ENCODE data around the gene STAT6. TPM values are rescaled to one million over a fixed set of nuclear protein-coding genes. Genes with fewer than 3 reads are reported as not detected.
A peak's percentile ranks its signal among the peaks of the same experiment; 100 is the strongest.

STAT6 gene
- total and polyA plus RNA-seq, 2 of the 8 experiments (the other 6 are each of a cell fraction or from before 2014, with no cell fraction given), result 32.9 to 38.7 TPM

DNA sequence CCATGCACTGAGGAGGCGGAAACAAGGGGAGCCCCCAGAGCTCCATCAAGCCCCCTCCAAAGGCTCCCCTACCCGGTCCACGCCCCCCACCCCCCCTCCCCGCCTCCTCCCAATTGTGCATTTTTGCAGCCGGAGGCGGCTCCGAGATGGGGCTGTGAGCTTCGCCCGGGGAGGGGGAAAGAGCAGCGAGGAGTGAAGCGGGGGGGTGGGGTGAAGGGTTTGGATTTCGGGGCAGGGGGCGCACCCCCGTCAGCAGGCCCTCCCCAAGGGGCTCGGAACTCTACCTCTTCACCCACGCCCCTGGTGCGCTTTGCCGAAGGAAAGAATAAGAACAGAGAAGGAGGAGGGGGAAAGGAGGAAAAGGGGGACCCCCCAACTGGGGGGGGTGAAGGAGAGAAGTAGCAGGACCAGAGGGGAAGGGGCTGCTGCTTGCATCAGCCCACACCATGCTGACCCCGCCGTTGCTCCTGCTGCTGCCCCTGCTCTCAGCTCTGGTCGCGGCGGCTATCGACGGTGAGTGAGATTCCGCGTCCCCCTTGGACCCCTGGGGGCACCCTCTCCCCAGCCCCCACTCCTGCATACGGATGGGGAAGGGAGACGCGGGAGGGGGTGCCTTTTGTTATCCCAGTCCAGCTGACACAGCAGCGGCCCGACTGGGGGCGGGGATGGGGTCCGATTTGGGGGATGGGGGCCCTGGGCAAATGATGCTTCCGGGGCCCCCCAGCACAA is 17.5 kb upstream of the STAT6 start (continued):
- peak; percentile 24 for TF ChIP-seq KDM4A (IDR thresholded peaks at IDR 0.05; ENCODE audit: low read depth, low read length, severe bottlenecking)
- TF ChIP-seq CREB1 (IDR thresholded peaks at IDR 0.05), result 0 out of 2 replicates have a peak, but pooled peaks have one; percentile 14
- TF ChIP-seq ASH2L (IDR thresholded peaks at IDR 0.05; ENCODE audit: low read length), result peak; percentile 17
- no peak for TF ChIP-seq TAF7 (optimal IDR thresholded peaks at IDR 0.05; ENCODE audit: borderline replicate concordance, low read depth, low read length)
- TF ChIP-seq ZNF274 (IDR thresholded peaks at IDR 0.05; ENCODE audit: borderline replicate concordance, extremely low read depth, low read length), result no peak
- no peak for TF ChIP-seq CBX8 (IDR thresholded peaks at IDR 0.05; ENCODE audit: borderline replicate concordance, low read depth, low read length)
- TF ChIP-seq PHF8 (conservative IDR thresholded peaks at IDR 0.05; ENCODE audit: low read depth, low read length), result peak; percentile 55
- peak; percentile 48; the same call in 1 of the 2 replicates for TF ChIP-seq TAF1 (IDR thresholded peaks at IDR 0.05; ENCODE audit: low read depth, low read length)
- no peak for TF ChIP-seq NRF1 (IDR thresholded peaks at IDR 0.05; ENCODE audit: low read depth, low read length)
- TF ChIP-seq POLR2AphosphoS5 (IDR thresholded peaks at IDR 0.05; ENCODE audit: low read depth, low read length), result peak; percentile 76
- TF ChIP-seq RNF2 (IDR thresholded peaks at IDR 0.05; ENCODE audit: borderline replicate concordance, low read depth, low read length, missing control alignments, poor library complexity, severe bottlenecking), result no peak
- TF ChIP-seq CEBPB (IDR thresholded peaks at IDR 0.05; ENCODE audit: low read depth, low read length), result 0 out of 2 replicates have a peak, but pooled peaks have one; percentile 23
- TF ChIP-seq RFX5 (IDR thresholded peaks at IDR 0.05; ENCODE audit: borderline replicate concordance, low read depth, low read length), result no peak
- peak; percentile 50 for TF ChIP-seq SAP30 (IDR thresholded peaks at IDR 0.05; ENCODE audit: insufficient read depth, insufficient replicate concordance, low read length)
- TF ChIP-seq TBP (IDR thresholded peaks at IDR 0.05; ENCODE audit: low read depth, low read length), result peak; percentile 29; the same call in 1 of the 2 replicates

Measured in H1 (cell line).